H7 (cell line): ENCODE data around the gene SLC9B2. TPM values are rescaled to one million over a fixed set of nuclear protein-coding genes. Genes with fewer than 3 reads are reported as not detected.
A peak's percentile ranks its signal among the peaks of the same experiment; 100 is the strongest.

Experiments
- DNase-seq: peaks from one replicate; pipeline ENCODE4 v3.0.0; 2012
- H3K27me3 ChIP-seq: 2 replicates; pipeline ENCODE4 v1.6.0; 2011; ENCODE audit warnings: mild to moderate bottlenecking, low read length; ENCODE audit not compliant: control insufficient read depth, insufficient read depth
- H3K36me3 ChIP-seq: replicated peaks from 2 replicates; pipeline ENCODE4 v1.5.1; 2011; ENCODE audit warnings: low read length; ENCODE audit not compliant: control insufficient read depth, insufficient read depth
- H3K4me3 ChIP-seq: 2 replicates; pipeline ENCODE4 v1.5.1; 2011; ENCODE audit warnings: low read depth, mild to moderate bottlenecking, control low read depth, low read length, moderate library complexity; ENCODE audit not compliant: insufficient read depth
- total RNA-seq: library from RNA; depleted of rRNA; stranded (reverse); fragments of >200 nt; shearing (Covaris generic); gene quantifications from 2 replicates; pipeline ENCODE4 v1.2.3, GENCODE V29; 2014; rRNA removed

The SLC9B2 gene
- 2.0 and 3.4 TPM in 2 replicates for total RNA-seq

GRCh38 chr4:103076747-103077347 lies at the start of gene SLC9B2:
SLC9B2 (minus strand) TSS chr4:103076761; CDS start chr4:103067550, 9,211 bp downstream.
- Histone ChIP-seq H3K4me3 (peak within 1 kb of the TSS; percentile 56), H3K36me3 (no peaks in the 10 kb centered on the region), H3K27me3 (peaks cover 19% of the 10 kb centered on the region)
- peak; percentile 23 for DNase-seq

DNA sequence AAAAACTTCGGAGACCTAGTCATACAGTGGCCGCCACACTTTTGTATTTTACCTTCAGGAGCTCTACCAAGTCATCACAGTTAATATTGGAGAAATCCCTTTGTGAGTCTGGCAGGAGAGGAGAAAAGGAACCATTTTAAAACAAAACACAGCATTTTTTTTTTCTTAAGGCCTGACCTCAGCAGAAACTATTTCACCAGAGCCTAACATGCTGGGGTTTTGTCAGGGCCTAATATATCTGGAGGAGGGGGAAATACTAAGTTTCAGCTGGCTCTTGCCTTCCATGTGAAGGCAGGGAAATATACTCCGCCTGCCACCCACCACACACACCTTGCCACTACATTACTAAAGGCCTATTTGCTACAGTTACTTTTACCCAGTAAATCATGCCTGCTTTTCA lies 49.6 kb upstream of the SLC9B2 start:
- Histone ChIP-seq H3K36me3 (peaks cover 6% of the 10 kb centered on the region), H3K4me3 (no peak overlapping the region), H3K27me3 (no peaks in the 10 kb centered on the region)
- DNase-seq, result no peak

- no peaks in the 10 kb centered on the region for H3K27me3 ChIP-seq
- DNase-seq, result no peak
- no peak overlapping the region for H3K4me3 ChIP-seq
- peaks cover 8% of the 10 kb centered on the region for H3K36me3 ChIP-seq
These were observed 46.6 kb upstream of the SLC9B2 start for GRCh38 chr4:103123114-103123513.

DNA sequence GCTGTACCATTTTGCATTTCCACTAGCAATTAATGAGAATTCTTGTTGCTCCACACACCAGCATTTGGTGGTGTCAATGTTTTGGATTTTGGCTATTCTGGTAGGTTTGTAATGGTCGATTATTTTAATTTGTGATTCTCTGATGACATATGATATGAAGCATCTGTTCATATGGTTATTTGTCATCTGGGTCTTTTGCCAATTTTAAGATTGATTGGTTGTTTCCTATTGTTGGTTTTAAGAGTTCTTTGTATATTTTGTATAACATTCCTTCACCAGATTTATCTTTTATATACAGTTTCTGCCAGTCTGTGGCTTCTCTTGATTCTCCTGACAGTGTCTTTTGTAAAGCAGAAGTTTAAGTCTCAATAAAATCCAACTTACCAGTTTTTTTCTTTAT lies 41.6 kb upstream of the SLC9B2 start:
- no peak overlapping the region for H3K4me3 ChIP-seq
- H3K36me3 ChIP-seq, result peaks cover 5% of the 10 kb centered on the region
- no peaks in the 10 kb centered on the region for H3K27me3 ChIP-seq
- DNase-seq, result no peak

GRCh38 chr4:103111598-103111997 lies 35.0 kb upstream of the SLC9B2 start:
- peaks cover 4% of the 10 kb centered on the region for H3K36me3 ChIP-seq
- no peak for DNase-seq
- no peak overlapping the region for H3K4me3 ChIP-seq
- no peaks in the 10 kb centered on the region for H3K27me3 ChIP-seq

DNA sequence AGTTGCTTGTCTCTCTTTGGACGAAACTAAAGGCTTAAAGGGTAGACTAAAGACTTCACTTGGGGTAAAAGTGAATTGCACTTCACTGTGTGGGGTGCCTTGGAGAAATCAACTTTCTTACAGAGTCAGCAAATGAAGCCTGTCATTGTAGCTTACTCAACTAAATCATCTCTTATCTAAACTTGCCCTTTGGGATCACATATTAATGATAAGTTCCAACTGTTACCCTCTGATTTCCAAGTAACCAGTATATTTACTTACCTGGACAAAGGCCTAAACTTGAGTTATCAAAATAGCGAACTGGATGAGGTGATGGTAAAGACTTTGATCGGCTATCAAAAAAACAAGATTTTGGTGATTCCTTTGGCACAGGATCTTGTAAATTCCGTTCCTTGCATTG lies 32.0 kb upstream of the SLC9B2 start:
- DNase-seq, result no peak
- Histone ChIP-seq H3K4me3 (no peak overlapping the region), H3K36me3 (peaks cover 5% of the 10 kb centered on the region), H3K27me3 (no peaks in the 10 kb centered on the region)

GRCh38 chr4:103105558-103106356 lies 29.2 kb upstream of the SLC9B2 start:
- DNase-seq, result no peak
- peaks cover 3% of the 10 kb centered on the region for H3K36me3 ChIP-seq
- no peaks in the 10 kb centered on the region for H3K27me3 ChIP-seq
- H3K4me3 ChIP-seq, result no peak overlapping the region

- DNase-seq, result no peak
- H3K36me3 ChIP-seq, result peaks cover 3% of the 10 kb centered on the region
- H3K4me3 ChIP-seq, result no peak overlapping the region
These were observed 28.3 kb upstream of the SLC9B2 start for GRCh38 chr4:103104886-103105285.

GRCh38 chr4:103100691-103101090 lies 24.1 kb upstream of the SLC9B2 start:
- no peak for DNase-seq
- Histone ChIP-seq H3K27me3 (no peaks in the 10 kb centered on the region), H3K4me3 (no peak overlapping the region), H3K36me3 (no peaks in the 10 kb centered on the region)

More at GRCh38 chr4:103104886-103105285, 28.3 kb upstream of the SLC9B2 start:
- no peaks in the 10 kb centered on the region for H3K27me3 ChIP-seq

DNA sequence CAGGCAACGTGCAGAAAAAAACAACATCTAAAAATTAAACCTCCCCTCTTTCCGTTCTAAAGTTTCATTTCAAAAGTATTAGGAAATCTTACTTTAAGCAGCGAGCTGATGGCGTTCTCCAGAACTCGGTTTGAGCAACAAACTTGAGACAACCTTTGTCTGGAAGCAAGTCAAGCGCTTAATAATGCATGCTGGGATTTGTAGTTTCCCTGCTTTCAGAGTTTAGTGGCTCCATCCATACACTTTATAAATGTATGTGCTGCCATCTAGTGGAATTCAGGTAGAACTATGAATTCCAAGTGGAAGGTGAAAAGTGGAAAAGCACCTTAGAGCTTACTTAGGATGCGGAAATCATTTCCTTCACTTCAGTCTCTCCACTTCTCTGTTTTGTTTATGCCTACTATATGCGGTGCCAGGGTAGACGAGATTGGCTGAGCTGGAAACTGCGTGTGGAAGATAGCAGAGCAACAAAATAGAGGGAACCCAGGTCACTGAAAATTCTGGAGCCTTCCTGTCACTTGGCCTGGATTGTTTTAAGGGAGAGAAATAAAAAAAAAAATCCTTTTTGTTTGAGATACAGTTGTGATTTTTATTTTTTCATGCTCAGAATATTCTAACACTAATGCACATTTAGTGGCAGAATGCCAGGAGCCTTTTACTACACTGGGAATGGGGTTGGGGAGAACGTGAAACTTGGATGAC lies 23.3 kb upstream of the SLC9B2 start, which contains the start of gene BDH2:
BDH2 (minus strand) TSS at position 144 of the 702 bp plus-strand sequence. CDS start 3,580 bp downstream, outside the sequence.
- Histone ChIP-seq H3K36me3 (no peaks in the 10 kb centered on the region), H3K27me3 (no peaks in the 10 kb centered on the region), H3K4me3 (peak within 1 kb of the TSS; percentile 33)
- peak; percentile 21 for DNase-seq

- DNase-seq, result no peak
- Histone ChIP-seq H3K27me3 (no peaks in the 10 kb centered on the region), H3K36me3 (no peaks in the 10 kb centered on the region; the same call in 1 of the 2 replicates), H3K4me3 (peak overlapping the region; percentile 33)
These were observed 22.3 kb upstream of the SLC9B2 start for GRCh38 chr4:103098756-103099440.

DNA sequence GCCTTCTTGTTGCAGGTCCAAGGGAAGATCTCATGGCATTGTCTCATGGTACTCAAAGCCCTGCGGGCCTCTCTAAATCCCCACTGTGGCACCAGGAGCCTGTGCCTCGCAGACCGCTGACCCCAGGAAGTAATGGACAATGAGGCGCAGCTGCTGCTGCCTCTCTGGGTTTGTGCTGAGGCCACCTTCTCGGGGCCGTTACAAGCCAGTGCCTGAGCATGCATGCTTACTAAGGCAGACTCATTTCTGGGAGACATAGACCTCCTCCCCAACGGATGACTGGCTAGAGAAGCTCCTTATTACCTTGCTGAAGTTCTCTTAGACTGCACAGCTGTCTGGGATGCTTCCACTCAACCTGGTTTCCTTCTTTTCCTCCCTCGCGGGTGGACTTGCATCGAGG lies 21.8 kb upstream of the SLC9B2 start:
- no peaks in the 10 kb centered on the region; the same call in 1 of the 2 replicates for H3K36me3 ChIP-seq
- no peak for DNase-seq
- H3K27me3 ChIP-seq, result no peaks in the 10 kb centered on the region
- H3K4me3 ChIP-seq, result no peak overlapping the region

DNA sequence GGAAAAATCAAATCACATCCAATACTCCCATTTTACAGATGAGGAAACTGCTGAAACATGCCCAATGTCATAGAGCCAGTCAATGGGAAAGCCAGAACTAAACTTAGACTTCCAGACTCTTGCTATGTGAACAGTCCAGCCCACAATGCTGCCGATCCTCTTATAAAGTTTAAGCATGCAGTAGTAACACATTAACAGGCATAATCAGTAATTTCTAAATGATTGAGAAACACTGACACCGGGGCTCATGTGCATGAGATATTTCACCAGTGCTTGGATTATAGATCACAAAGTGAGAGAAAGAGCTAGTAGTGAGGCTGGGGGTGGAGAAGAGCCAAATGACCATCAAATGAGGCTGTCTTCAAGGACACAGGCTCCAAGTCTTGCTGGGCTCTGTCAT lies 20.6 kb upstream of the SLC9B2 start:
- Histone ChIP-seq H3K4me3 (no peak overlapping the region), H3K36me3 (no peaks in the 10 kb centered on the region; the same call in 1 of the 2 replicates), H3K27me3 (no peaks in the 10 kb centered on the region)
- DNase-seq, result no peak

DNA sequence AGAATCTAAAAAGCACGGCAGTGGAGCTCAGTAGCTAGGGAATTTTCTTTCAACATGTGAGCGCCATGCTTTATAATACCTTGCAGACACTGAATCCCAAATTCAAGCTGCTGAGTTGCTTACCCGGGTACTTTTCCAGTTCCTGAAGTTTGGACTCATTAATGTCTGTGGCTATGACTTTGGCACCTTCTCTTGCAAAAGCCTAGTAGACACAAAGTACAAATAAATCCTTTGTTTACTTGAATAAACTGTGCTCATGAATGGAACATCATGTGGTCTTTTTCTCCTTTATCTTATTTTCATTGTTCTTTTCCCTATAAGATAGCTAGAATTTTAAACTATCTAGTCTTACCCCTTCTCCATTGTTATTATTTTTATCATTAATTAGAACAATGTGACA lies 18.5 kb upstream of the SLC9B2 start:
- Histone ChIP-seq H3K27me3 (no peaks in the 10 kb centered on the region), H3K36me3 (peaks cover 3% of the 10 kb centered on the region), H3K4me3 (no peak overlapping the region)
- DNase-seq, result no peak
